Mucosa of rectum (tissue), 2 donors: ENCODE data around the gene GAPDH.
"Not testable (repeated sequence)": the region's sequence is repeated elsewhere in the genome, so short reads cannot be mapped to it uniquely, and the experiment has no call there.

Experiments used
- H3K27ac ChIP-seq, 2 donors: one replicate each; pipeline ENCODE4 v1.7.0; 2013; ENCODE audit warnings: inconsistent platforms in 2 of 2, low read depth in 2 of 2, low read length in 2 of 2
- H3K27me3 ChIP-seq, 2 donors: one replicate each; pipeline ENCODE4 v1.7.0; 2013; ENCODE audit warnings: low read length in 2 of 2; ENCODE audit not compliant: control insufficient read depth in 2 of 2, insufficient read depth in 2 of 2
- H3K36me3 ChIP-seq, 2 donors: one replicate each; pipeline ENCODE4 v1.7.0; 2013; ENCODE audit warnings: low read length in 2 of 2; ENCODE audit not compliant: control insufficient read depth in 2 of 2, insufficient read depth in 2 of 2
- H3K4me1 ChIP-seq, 2 donors: one replicate each; pipeline ENCODE4 v1.7.0; 2013; ENCODE audit warnings: low read length in 2 of 2, mild to moderate bottlenecking in 1 of 2; ENCODE audit not compliant: control insufficient read depth in 2 of 2, insufficient read depth in 2 of 2
- H3K4me3 ChIP-seq, 2 donors: one replicate each; pipeline ENCODE4 v1.7.0; 2013; ENCODE audit warnings: low read length in 2 of 2
- H3K9ac ChIP-seq, 2 donors: one replicate each; pipeline ENCODE4 v1.7.0; 2013; ENCODE audit warnings: low read length in 2 of 2, low read depth in 1 of 2, mild to moderate bottlenecking in 1 of 2
- H3K9me3 ChIP-seq, 2 donors: one replicate each; pipeline ENCODE4 v1.7.0; 2013; ENCODE audit warnings: low read length in 2 of 2; ENCODE audit not compliant: control insufficient read depth in 2 of 2
- donor health status: healthy.
- donor health status: Normal muscosa, but diverticular disease.

GAPDH gene

DNA sequence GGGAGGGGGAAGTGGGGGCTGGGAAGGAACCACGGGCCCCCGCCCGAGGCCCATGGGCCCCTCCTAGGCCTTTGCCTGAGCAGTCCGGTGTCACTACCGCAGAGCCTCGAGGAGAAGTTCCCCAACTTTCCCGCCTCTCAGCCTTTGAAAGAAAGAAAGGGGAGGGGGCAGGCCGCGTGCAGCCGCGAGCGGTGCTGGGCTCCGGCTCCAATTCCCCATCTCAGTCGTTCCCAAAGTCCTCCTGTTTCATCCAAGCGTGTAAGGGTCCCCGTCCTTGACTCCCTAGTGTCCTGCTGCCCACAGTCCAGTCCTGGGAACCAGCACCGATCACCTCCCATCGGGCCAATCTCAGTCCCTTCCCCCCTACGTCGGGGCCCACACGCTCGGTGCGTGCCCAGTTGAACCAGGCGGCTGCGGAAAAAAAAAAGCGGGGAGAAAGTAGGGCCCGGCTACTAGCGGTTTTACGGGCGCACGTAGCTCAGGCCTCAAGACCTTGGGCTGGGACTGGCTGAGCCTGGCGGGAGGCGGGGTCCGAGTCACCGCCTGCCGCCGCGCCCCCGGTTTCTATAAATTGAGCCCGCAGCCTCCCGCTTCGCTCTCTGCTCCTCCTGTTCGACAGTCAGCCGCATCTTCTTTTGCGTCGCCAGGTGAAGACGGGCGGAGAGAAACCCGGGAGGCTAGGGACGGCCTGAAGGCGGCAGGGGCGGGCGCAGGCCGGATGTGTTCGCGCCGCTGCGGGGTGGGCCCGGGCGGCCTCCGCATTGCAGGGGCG, at the start of gene GAPDH:
Gene GAPDH, plus strand, starts transcription at position 595 of the 772 bp plus-strand sequence. CDS start 316 bp downstream, outside the sequence.
- Histone ChIP-seq H3K27me3 (no peaks in the 10 kb centered on the region), H3K36me3 (peaks cover 40 to 48% of the 10 kb centered on the region in 2 donors), H3K9me3 (no peaks in the 10 kb centered on the region), H3K9ac (peak within 1 kb of the TSS; percentile 87 to 94), H3K4me3 (peak within 1 kb of the TSS; percentile 93 to 94), H3K4me1 (peaks cover 40 to 47% of the 10 kb centered on the region in 2 donors), H3K27ac (peak within 1 kb of the TSS; percentile 94 to 98)

DNA sequence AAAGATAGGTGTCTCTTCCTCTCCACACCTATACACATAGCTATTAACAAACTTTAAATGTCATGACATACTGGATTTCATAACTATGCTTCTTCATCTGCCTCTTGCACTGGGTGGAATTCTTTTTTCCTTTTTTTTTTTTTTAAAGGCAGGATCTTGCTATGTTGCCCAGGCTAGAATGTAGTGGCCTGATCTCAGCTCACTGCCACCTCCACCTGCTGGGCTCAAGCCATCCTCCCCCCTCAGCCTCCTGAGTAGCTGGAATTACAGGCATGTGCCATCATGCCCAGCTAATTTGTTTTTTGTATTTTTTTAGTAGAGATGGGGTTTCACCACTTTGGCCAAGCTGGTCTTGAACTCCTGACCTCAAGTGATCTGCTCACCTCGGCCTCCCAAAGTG, 46.1 kb upstream of the GAPDH start:
- H3K4me1 ChIP-seq: no peaks in the 10 kb centered on the region
- H3K9ac ChIP-seq: no peak overlapping the region
- no peak overlapping the region for H3K27ac ChIP-seq
- no peaks in the 10 kb centered on the region for H3K27me3 ChIP-seq
- no peaks in the 10 kb centered on the region for H3K9me3 ChIP-seq
- peaks cover 0 to 7% of the 10 kb centered on the region in 2 donors for H3K36me3 ChIP-seq
- H3K4me3 ChIP-seq: no peak overlapping the region

GRCh38 chr12:6489449-6489848, 44.9 kb upstream of the GAPDH start:
- Histone ChIP-seq H3K27ac (no peak overlapping the region), H3K4me1 (peaks cover 1 to 3% of the 10 kb centered on the region in 2 donors), H3K9ac (no peak overlapping the region), H3K4me3 (no peak overlapping the region), H3K9me3 (no peaks in the 10 kb centered on the region), H3K27me3 (no peaks in the 10 kb centered on the region), H3K36me3 (peaks cover 0 to 7% of the 10 kb centered on the region in 2 donors)

GRCh38 chr12:6490673-6491072, 43.6 kb upstream of the GAPDH start:
- H3K9ac ChIP-seq, H3K4me3 ChIP-seq, H3K36me3 ChIP-seq, H3K9me3 ChIP-seq, H3K27ac ChIP-seq, H3K27me3 ChIP-seq: not testable (repeated sequence)
- peaks cover 12% of the 10 kb centered on the region in 2 donors for H3K4me1 ChIP-seq

GRCh38 chr12:6492838-6493496, 41.4 kb upstream of the GAPDH start, which contains the start of gene MRPL51:
MRPL51 (minus strand) TSS chr12:6493262; CDS start chr12:6493136, 126 bp downstream.
- H3K9ac ChIP-seq: peak within 1 kb of the TSS; percentile 89 to 96
- H3K27me3 ChIP-seq: no peaks in the 10 kb centered on the region
- peaks cover 8 to 15% of the 10 kb centered on the region in 2 donors for H3K36me3 ChIP-seq
- peaks cover 12% of the 10 kb centered on the region in 2 donors for H3K4me1 ChIP-seq
- H3K27ac ChIP-seq: peak within 1 kb of the TSS; percentile 93 to 99
- H3K9me3 ChIP-seq: no peaks in the 10 kb centered on the region
- H3K4me3 ChIP-seq: peak within 1 kb of the TSS; percentile 86 to 99

DNA sequence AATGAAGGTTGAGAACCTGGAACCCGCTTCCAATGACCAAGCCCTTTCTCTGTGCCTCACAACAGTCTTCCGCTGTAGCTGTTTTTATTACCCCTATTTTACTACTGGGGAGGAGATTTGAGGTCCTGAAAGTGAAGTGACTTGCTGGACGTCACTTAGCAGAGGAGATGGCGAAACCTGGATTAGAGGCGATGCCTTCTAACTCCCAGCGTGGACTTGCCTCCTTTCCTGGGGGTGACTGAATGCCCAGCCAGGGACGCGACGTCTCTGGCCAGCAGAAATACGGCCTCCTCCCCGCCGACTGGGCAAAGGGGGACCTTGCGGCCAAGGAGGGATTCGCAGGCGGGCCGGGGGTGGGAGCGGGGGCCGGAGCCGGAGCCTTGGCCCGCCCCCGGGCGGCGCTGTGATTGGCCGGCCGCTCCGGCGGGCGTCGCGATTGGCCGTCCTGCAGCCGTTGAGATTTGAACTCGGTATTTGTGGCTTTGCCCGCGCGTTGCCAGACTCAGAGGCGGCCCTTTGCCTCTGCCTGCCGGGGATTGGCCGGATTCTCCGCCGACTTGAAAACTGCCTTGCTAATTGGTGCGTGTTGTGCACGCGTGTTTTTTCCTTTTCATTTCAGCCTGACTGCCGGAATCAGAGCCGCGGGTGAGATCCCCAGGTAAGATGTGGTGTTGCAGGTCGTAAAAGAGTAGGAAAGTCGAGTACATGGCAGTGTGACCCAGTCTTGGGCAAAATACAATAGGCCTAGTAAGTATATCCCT, 40.6 kb upstream of the GAPDH start, which contains the start of gene NCAPD2:
Gene NCAPD2, plus strand, starts transcription at position 606 of the 761 bp plus-strand sequence. CDS start 997 bp downstream, outside the sequence.
- Histone ChIP-seq H3K4me1 (peaks cover 12% of the 10 kb centered on the region in 2 donors), H3K27me3 (no peaks in the 10 kb centered on the region), H3K9ac (peak within 1 kb of the TSS; percentile 89 to 96), H3K36me3 (peaks cover 11 to 15% of the 10 kb centered on the region in 2 donors), H3K4me3 (peak within 1 kb of the TSS; percentile 86 to 99), H3K9me3 (no peaks in the 10 kb centered on the region), H3K27ac (peak within 1 kb of the TSS; percentile 93 to 99)

DNA sequence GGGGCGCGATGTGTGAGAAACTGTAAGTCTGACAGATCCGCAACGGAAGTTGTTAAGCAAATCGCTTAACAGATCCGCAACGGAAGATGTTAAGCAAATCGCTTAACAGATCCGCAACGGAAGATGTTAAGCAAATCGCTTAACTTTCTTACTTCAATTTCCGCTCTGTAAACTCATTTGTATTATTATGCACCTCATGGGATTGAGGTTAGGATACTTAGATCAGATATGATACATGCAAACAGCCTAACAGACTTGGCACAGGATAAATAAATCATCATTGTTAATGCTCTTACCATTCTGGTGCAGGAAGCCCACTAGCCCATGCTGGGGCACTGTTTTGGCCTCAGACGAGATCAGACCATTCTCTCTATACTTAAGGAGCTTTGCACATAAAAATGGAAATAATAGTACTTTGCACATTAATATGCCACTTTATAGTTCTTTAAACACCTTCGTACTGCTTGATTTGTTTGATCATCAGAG, 40.0 kb upstream of the GAPDH start:
- peak overlapping the region; percentile 86 to 99 for H3K4me3 ChIP-seq
- H3K36me3 ChIP-seq: peaks cover 16 to 18% of the 10 kb centered on the region in 2 donors
- peak overlapping the region; percentile 45 to 49 for H3K27ac ChIP-seq
- peaks cover 12% of the 10 kb centered on the region in 2 donors for H3K4me1 ChIP-seq
- no peaks in the 10 kb centered on the region for H3K9me3 ChIP-seq
- peak overlapping the region; percentile 48 to 96 for H3K9ac ChIP-seq
- H3K27me3 ChIP-seq: no peaks in the 10 kb centered on the region

- Histone ChIP-seq H3K4me3 (peak overlapping the region; percentile 86 to 99), H3K36me3 (peaks cover 18 to 20% of the 10 kb centered on the region in 2 donors), H3K9me3 (no peaks in the 10 kb centered on the region), H3K27ac (no peak overlapping the region), H3K27me3 (no peaks in the 10 kb centered on the region), H3K9ac (no peak overlapping the region), H3K4me1 (peaks cover 12% of the 10 kb centered on the region in 2 donors)
These were observed 39.3 kb upstream of the GAPDH start for GRCh38 chr12:6494968-6495367.

- Histone ChIP-seq H3K36me3 (peaks cover 17 to 27% of the 10 kb centered on the region in 2 donors), H3K4me1 (peaks cover 12% of the 10 kb centered on the region in 2 donors)
- H3K4me3 ChIP-seq, H3K9me3 ChIP-seq, H3K27me3 ChIP-seq, H3K9ac ChIP-seq, H3K27ac ChIP-seq: not testable (repeated sequence)
These were observed 37.0 kb upstream of the GAPDH start for GRCh38 chr12:6497291-6497690.
